ENCODE results near the gene SPDYA.

- TF ChIP-seq EZH2 (IDR thresholded peaks at IDR 0.05; ENCODE audit: borderline replicate concordance, low read length), result no peak
- TF ChIP-seq CTCF (IDR thresholded peaks at IDR 0.05; ENCODE audit: low read length), result no peak
Observed at GRCh38 chr2:28855193-28855592, 44.6 kb downstream of the SPDYA start.
